Embryonic facial prominence (tissue), 1 donor: ENCODE measurements around the gene TNK2.
"Not testable (repeated sequence)": the region's sequence is repeated elsewhere in the genome, so short reads cannot be mapped to it uniquely, and the experiment has no call there.

Experiments
- DNase-seq: peaks from one replicate; pipeline ENCODE4 v3.0.0-alpha.2; 2016; ENCODE audit errors: extremely low spot score

The TNK2 gene

GRCh38 chr3:195907934-195908693 lies at the start of gene TNK2:
Gene TNK2 (minus strand): TSS chr3:195908551. CDS start chr3:195888588, 19,963 bp downstream.
- DNase-seq: no peak

- no peak for DNase-seq
These were observed 48.2 kb upstream of the TNK2 start for GRCh38 chr3:195956577-195956976.

- not testable (repeated sequence) for DNase-seq
These were observed 47.1 kb upstream of the TNK2 start for GRCh38 chr3:195955416-195955841.

- DNase-seq: not testable (repeated sequence)
These were observed 46.4 kb upstream of the TNK2 start for GRCh38 chr3:195954752-195955119.

GRCh38 chr3:195954052-195954751 lies 45.9 kb upstream of the TNK2 start:
- not testable (repeated sequence) for DNase-seq

- not testable (repeated sequence) for DNase-seq
These were observed 44.2 kb upstream of the TNK2 start for GRCh38 chr3:195952590-195952989.

- DNase-seq: not testable (repeated sequence)
These were observed 43.3 kb upstream of the TNK2 start for GRCh38 chr3:195951443-195952177.

GRCh38 chr3:195950731-195951130 lies 42.4 kb upstream of the TNK2 start:
- not testable (repeated sequence) for DNase-seq

- not testable (repeated sequence) for DNase-seq
These were observed 41.8 kb upstream of the TNK2 start for GRCh38 chr3:195950164-195950563.

- DNase-seq: not testable (repeated sequence)
These were observed 38.8 kb upstream of the TNK2 start for GRCh38 chr3:195946910-195947699.

GRCh38 chr3:195941265-195941815 lies 33.0 kb upstream of the TNK2 start:
- not testable (repeated sequence) for DNase-seq

- DNase-seq: not testable (repeated sequence)
These were observed 32.5 kb upstream of the TNK2 start for GRCh38 chr3:195940806-195941205.

- DNase-seq: not testable (repeated sequence)
These were observed 31.4 kb upstream of the TNK2 start for GRCh38 chr3:195939526-195940470.

GRCh38 chr3:195933044-195933430 lies 24.7 kb upstream of the TNK2 start:
- not testable (repeated sequence) for DNase-seq

- no peak for DNase-seq
These were observed 24.2 kb upstream of the TNK2 start for GRCh38 chr3:195932418-195933043.

GRCh38 chr3:195931582-195932273 lies 23.4 kb upstream of the TNK2 start:
- no peak for DNase-seq

GRCh38 chr3:195929452-195929851 lies 21.1 kb upstream of the TNK2 start:
- no peak for DNase-seq

GRCh38 chr3:195921334-195921791 lies 13.0 kb upstream of the TNK2 start:
- no peak for DNase-seq

GRCh38 chr3:195918176-195918575 lies 9.8 kb upstream of the TNK2 start:
- DNase-seq: no peak
